A549 (cell line): ENCODE measurements around the gene HOXB7.

ENCODE experiments used
- EHMT2 ChIP-seq: fragments of 200-600 bp; sonication (generic); IDR thresholded peaks from 2 replicates; pipeline ENCODE4 v1.6.1; 2016; ENCODE audit warnings: antibody characterized with exemption, low read depth, mild to moderate bottlenecking, moderate library complexity
- EP300 ChIP-seq, 2 experiments: fragments of >200 bp; sonication (Bioruptor Twin); formaldehyde crosslinking; IDR thresholded peaks; 2 replicates in 1 of 2; 3 replicates in 1 of 2; pipeline ENCODE4 v1.6.1; 2016 to 2017
- JUN ChIP-seq, 2 experiments: fragments of >200 bp; sonication (Bioruptor Twin); formaldehyde crosslinking; IDR thresholded peaks; 2 replicates in 1 of 2; 3 replicates in 1 of 2; pipeline ENCODE4 v1.6.1; 2016 to 2017
- KDM1A ChIP-seq: fragments of 200-600 bp; sonication (generic); IDR thresholded peaks from 2 replicates; pipeline ENCODE4 v1.6.1; 2016; ENCODE audit warnings: low read depth, mild to moderate bottlenecking
- PHF8 ChIP-seq: fragments of 200-600 bp; sonication (generic); IDR thresholded peaks from 2 replicates; pipeline ENCODE4 v1.6.1; 2016; ENCODE audit warnings: low read depth, mild to moderate bottlenecking, antibody characterized with exemption, moderate library complexity, borderline replicate concordance
- POLR2A ChIP-seq: IDR thresholded peaks from 2 replicates; pipeline ENCODE4 v1.6.1; 2012; ENCODE audit warnings: mild to moderate bottlenecking, low read length
- RAD21 ChIP-seq, 2 experiments: fragments of >200 bp in 1 of 2; sonication (Bioruptor Twin) in 1 of 2; formaldehyde crosslinking in 1 of 2; IDR thresholded peaks in 1 of 2; conservative IDR thresholded peaks in 1 of 2; 2 replicates in 1 of 2; 3 replicates in 1 of 2; pipeline ENCODE4 v1.6.1; 2012 to 2018; ENCODE audit warnings: inconsistent platforms in 1 of 2
- ZNF302 ChIP-seq: fragments of 250-450 bp; sonication (Bioruptor Pico); IDR thresholded peaks from 2 replicates; pipeline ENCODE4 v1.9.0; 2021; ENCODE audit warnings: inconsistent platforms, mild to moderate bottlenecking, moderate library complexity
- TF ChIP-seq, protein P1 (sequence below): fragments of >200 bp; sonication (Bioruptor Twin); formaldehyde crosslinking; IDR thresholded peaks from 3 replicates; pipeline ENCODE4 v1.5.1; 2016
- TF ChIP-seq, protein P2 (sequence below): fragments of 250-450 bp; sonication (Bioruptor Pico); IDR thresholded peaks from 2 replicates; pipeline ENCODE4 v1.5.0; 2020; ENCODE audit warnings: low read depth, mild to moderate bottlenecking, moderate library complexity

GRCh38 chr17:48593840-48594537 lies 16.8 kb downstream of the HOXB7 start:
- TF ChIP-seq, protein P1, sequence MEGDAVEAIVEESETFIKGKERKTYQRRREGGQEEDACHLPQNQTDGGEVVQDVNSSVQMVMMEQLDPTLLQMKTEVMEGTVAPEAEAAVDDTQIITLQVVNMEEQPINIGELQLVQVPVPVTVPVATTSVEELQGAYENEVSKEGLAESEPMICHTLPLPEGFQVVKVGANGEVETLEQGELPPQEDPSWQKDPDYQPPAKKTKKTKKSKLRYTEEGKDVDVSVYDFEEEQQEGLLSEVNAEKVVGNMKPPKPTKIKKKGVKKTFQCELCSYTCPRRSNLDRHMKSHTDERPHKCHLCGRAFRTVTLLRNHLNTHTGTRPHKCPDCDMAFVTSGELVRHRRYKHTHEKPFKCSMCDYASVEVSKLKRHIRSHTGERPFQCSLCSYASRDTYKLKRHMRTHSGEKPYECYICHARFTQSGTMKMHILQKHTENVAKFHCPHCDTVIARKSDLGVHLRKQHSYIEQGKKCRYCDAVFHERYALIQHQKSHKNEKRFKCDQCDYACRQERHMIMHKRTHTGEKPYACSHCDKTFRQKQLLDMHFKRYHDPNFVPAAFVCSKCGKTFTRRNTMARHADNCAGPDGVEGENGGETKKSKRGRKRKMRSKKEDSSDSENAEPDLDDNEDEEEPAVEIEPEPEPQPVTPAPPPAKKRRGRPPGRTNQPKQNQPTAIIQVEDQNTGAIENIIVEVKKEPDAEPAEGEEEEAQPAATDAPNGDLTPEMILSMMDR, result peak; percentile 99
- no peak for TF ChIP-seq EHMT2
- no peak for TF ChIP-seq KDM1A
- no peak for TF ChIP-seq ZNF302 (CRISPR knock-in tag)
- no peak for TF ChIP-seq EP300 (IDR thresholded peaks at IDR 0.05)
- TF ChIP-seq PHF8, result no peak
- TF ChIP-seq, protein P2, sequence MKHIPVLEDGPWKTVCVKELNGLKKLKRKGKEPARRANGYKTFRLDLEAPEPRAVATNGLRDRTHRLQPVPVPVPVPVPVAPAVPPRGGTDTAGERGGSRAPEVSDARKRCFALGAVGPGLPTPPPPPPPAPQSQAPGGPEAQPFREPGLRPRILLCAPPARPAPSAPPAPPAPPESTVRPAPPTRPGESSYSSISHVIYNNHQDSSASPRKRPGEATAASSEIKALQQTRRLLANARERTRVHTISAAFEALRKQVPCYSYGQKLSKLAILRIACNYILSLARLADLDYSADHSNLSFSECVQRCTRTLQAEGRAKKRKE (CRISPR knock-in tag), result no peak
- peak; percentile 91 to 94 for TF ChIP-seq RAD21 (conservative IDR thresholded peaks at IDR 0.05 in 1 of 2, IDR thresholded peaks at IDR 0.05 in 1 of 2)
- no peak for TF ChIP-seq POLR2A
- no peak for TF ChIP-seq JUN (IDR thresholded peaks at IDR 0.05)
